Stimulated activated CD4-positive, alpha-beta T cell treated with anti-CD3 and anti-CD28 coated beads, Interleukin-1b, Interleukin-23, amount 100 ng/mL, for 1 hour (primary cell): ENCODE results near the gene KRTAP1-4.
"Not testable (repeated sequence)": the region's sequence is repeated elsewhere in the genome, so short reads cannot be mapped to it uniquely, and the experiment has no call there.

ENCODE experiments used
- DNase-seq, 2 donors: peaks; one replicate each; pipeline ENCODE4 v3.0.0-alpha.2; 2020; ENCODE audit warnings: low read depth in 2 of 2

The KRTAP1-4 gene

DNA sequence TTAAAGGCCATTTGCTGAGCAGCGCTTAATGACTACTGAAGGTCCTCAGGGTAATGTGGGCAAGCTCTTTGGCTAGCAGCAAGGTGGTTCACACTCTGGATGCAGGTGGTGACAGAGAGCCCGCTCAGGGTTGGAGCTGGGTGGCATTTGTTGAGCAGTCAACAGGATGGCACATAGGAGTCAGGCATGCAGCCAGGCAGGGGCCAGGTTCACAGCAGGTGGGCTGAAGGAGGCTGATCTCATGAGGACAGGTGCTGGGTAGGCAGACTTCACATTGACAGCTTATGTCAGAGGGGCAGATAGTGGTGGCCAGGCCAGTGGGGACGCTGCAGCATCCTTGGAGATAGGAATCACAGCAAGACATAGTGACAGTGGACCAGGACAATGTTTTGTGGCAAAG is 25.6 kb downstream of the KRTAP1-4 start:
- no peak for DNase-seq

DNA sequence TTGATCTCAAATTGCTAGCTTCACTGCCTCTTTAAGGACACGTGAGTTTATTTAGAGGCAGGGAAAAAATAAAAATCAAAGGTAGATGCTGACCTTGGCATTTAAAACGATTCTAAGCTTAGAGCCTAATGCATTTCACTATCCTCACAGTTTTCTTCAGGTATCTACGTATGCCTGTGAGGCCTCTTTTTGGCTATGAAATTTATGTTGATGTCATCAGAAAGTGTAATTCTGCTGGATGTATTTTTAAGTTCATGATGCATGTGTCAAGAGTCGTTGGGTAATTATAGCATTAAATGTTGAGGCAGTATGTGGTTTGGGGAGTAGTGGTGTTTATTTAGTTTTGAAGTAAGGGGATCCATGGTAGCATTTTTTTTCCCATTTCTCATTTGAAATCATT is 26.1 kb downstream of the KRTAP1-4 start:
- no peak for DNase-seq

DNA sequence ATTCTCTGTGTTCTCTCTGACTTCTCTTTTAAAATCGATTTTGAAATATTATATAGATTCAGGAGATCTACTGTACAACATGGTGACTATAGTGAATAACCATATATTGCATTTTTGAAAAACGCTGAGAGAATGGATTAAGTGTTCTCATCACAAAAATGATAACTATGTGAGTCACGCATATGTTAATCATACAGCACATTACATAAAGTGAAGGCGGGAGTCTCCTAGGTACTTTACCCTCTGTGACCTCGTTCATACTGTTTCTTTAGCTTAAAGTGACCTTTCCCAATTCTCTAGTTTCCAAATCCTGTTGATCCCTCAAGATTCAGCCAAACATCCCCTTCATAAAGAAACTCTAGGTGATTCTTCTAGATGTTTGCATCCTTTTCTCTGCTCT is 27.2 kb downstream of the KRTAP1-4 start:
- DNase-seq = no peak

DNA sequence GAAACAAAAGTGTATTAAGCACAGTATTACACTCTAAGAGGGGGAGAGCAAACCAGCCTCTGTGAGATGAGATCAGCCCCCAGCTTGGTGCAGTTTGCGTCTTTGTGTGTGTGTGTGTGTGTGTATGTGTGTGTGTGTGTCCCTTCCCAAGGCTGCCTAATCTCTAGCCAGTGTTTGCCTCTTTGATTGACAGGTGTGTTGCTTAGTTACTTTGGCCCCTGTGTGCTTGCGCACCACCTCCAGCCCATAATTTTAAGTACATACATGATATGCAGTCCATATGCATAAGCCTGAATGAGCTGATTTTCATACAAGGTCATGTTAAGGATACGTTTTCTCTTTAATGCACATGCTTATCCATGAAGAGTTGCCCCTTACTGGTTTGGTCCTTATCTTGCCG is 28.2 kb downstream of the KRTAP1-4 start:
- no peak for DNase-seq

DNA sequence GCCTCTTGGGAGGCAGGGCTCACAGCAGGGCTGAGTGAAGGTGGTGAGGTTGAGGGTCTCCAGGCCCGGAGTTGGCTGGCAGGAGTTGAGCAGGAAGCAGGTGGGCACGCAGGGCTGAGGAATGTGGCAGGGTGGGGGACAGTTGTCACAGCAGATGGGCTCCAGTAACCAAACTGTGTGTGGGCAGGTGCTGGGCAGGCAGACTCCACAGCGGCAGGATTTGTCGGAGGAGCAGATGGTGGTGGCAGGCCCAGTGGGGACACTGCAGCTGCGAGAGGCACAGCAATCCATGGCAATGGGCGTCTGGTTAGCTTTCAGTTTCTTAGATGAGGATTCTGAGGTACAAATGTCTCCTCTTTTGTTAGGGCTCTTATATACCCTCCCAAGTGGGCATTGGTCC is 30.4 kb downstream of the KRTAP1-4 start, which contains the start of gene KRTAP3-2:
Gene KRTAP3-2 (minus strand): TSS at position 344 of the 400 bp plus-strand sequence. CDS start 53 bp downstream, at position 291.
- not testable (repeated sequence) for DNase-seq

DNA sequence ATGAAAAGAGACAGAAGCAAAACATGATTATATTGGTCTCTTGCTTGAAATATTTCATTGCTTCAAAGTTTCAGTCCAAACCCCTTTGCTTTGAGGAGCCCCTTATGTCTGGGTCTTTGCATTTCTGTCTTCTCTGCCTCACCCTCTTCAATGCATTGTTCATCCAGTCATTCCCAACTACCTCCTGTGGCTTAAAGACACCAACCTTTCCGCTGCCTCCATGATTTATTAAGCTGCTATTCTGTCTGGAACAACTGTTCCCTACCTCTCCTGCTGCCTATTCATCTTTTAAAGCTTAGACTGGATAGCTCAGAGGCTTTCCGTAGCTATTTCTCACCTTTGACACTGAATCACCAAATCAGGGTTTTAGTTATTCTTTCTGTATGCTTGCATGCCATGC is 32.6 kb downstream of the KRTAP1-4 start:
- no peak for DNase-seq

DNA sequence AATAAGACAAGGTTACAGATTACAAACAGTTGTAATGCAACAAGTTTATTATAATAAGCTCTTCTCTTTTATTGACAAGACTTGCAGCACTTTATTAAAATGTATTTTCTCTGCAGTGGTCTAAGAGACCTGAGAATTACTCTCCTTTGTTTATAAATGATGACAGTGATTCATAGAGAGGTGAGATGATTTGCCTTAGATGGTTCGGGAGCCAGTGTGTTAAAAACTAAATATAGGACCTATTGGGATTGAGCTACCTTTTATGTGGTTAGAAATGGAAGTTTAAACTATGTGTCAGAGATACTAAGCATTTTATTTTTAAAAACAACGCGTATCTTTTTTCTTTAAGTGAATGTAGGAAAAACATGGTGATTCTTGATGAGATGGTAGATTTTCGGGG is 33.2 kb downstream of the KRTAP1-4 start:
- DNase-seq = no peak

DNA sequence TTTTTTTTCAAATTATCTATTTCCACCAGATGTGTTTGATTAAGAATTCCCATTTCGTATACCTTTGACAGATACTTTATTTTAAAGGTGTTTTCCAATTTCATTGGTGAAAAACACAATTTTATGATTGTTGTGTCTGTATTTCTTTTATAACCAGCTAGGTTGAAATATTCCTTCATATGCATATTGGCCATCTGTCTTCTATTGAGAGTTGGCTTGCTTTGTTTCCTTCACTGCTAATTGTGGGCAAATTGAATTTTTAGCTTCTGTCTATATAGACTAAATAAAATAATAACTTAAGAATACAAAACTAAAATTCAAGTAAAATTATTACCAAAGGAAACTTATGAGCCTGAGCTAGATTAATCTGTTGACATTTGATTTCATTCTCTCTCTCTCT is 34.9 kb downstream of the KRTAP1-4 start:
- no peak for DNase-seq

DNA sequence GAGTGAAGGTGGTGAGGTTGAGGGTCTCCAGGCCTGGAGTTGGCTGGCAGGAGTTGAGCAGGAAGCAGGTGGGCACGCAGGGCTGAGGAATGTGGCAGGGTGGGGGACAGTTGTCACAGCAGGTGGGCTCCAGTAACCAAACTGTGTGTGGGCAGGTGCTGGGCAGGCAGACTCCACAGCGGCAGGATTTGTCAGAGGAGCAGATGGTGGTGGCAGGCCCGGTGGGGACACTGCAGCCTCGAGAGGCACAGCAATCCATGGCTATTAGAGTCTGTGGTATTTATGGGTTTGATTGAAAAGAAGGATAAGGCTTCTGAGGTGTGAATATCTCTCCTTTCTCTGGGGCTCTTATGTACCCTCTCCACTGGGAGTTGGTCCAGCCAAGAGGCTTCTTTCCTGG is 36.2 kb downstream of the KRTAP1-4 start, which contains the start of gene KRTAP3-3:
Gene KRTAP3-3 (minus strand): TSS at position 326 of the 400 bp plus-strand sequence. CDS start 67 bp downstream, at position 259.
- DNase-seq = no peak

DNA sequence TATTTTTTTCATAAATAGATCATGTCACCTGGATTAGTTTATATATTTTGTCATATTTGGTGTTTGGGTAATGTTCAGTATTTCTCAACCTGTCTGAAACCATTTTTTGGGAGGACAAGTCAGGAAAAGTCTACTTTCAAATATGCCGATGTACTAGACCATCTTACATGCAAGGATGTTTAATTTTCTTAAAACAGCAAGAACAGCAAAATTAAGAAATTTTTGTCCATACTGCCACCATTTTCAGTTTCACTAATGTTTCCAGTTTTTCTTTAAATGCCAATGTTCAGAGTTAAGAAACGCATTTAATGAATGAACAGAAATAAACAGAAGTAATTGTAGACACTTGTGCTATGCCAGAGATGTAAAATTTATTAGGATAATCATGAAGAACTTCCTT is 36.9 kb downstream of the KRTAP1-4 start:
- no peak for DNase-seq

DNA sequence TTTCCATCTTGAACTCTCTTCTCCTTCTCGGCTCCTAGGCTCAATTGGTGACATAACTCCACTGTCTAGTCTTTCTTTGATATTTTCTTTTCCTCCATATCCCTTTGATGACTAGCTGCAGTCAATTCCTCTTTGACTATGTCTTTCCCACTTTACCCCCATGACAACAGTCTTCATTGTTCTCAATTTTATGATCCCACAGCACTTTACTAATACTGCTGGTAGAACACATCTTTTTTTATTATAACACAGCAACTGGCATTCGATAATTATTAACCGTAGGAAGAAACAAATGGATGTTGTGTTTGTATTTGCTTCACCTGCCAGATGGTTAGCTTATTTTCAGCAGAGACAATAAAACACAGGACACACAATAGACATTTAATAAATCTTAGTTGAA is 37.3 kb downstream of the KRTAP1-4 start:
- DNase-seq = no peak

DNA sequence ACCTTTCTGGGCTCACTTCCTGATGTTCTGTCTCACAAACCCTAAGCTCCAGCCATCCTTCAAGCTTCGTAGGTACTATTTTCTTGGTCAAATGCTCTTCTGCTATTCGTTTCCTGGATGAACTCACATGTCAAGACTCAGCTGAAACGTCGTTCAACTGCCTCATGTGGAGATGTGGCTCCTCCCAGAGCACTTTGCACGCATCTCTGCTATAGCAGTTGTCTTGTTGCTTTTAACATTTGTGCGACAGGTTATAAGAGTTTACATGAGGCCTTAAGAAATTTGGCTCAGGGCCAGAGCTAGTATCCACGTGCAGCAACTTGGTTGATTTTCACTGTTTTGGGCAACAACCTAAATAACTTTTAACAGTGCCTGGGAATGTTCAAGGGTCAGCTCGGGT is 43.1 kb downstream of the KRTAP1-4 start:
- DNase-seq = no peak

DNA sequence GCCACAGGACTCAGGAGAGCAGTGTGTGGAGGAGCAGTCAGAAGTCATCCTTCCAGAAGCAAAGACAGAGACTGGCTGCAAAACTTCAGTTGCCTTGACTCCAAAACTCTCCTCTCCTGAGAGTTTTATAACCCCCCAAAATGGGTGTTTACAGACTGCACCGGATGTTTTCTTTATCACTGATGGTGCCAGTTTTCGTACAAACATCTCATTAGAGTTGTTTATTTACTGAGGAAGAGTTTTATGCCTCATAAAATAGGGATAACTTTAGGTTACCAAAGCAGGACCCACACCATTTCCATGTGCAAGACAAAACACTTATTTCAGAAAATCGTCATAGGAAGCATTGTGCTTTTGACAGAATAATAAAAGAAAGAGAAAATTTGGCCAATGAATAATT is 45.8 kb downstream of the KRTAP1-4 start, which contains the start of gene KRT40:
Gene KRT40 (minus strand): TSS at position 101 of the 400 bp plus-strand sequence. CDS start 53 bp downstream, at position 48.
- no peak for DNase-seq

DNA sequence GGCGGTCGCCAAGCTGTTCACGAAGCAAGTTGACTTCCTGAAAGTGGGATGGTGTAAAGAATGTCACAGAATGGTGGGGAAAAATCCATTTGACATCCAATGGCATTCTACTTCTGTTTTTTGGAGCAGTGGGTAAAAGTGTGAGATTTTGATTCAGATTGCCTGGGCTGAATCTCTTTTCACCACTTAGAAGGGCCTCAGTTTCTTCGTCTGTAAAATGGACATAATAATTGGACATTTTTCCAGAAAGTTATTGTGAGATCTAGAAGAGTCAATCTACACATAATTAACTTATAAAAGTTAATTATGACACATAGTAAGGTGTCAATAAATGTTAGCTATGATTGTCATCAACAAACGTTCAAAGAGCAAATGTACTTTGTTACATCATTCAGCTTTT is 48.9 kb downstream of the KRTAP1-4 start:
- DNase-seq = no peak

DNA sequence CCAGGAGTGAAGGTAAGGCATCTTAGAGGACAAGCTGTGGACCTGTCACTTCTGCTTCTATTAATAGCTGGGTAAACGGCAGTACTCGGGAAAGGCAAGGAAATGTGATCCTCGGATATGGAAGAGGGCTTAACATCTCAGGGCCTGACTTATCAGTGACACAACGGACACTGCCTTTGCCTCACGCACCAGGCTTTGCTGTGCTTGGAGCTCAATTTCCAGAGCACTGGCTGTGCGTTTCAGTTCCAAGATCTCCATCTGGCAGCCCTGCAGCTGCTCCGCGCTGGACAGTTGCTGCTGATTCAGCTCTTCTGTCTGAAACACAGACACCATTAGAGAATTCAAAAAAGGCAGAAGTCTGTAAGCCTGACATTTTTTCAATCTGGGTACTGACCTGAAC is 49.4 kb downstream of the KRTAP1-4 start:
- no peak for DNase-seq

DNA sequence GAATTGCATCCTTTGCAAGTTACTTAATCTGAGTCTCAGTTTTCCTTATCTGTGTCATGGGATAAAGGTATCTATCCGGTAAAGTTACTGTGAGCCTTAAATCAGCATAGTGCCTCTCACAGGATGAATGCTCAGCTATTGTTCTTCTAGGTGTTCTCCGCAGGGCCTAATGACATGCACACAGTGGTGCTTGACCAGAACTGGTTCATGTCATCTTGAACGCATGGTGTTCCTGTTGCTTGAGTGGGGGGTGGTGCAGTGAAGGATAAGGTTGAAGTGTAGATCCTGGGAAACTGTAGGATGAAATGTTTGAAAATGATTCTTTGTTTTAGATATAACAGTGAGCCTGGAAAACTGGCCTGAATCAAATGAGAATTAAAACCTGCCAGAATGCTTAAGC is 49.9 kb downstream of the KRTAP1-4 start:
- no peak for DNase-seq
